HEK293T (cell line): ENCODE results near the gene SLC17A1.

Experiments used
- CTCF ChIA-PET: fragments of 350-600 bp; formaldehyde crosslinking; extraction: SDS; loops from one replicate; lab custom pipeline; 2021; ENCODE audit warnings: antibody characterized with exemption, inconsistent platforms; lab: Yijun Ruan, JAX
- POLR2A ChIA-PET: fragments of 350-600 bp; formaldehyde crosslinking; extraction: SDS; loops from one replicate; lab custom pipeline; 2020; ENCODE audit warnings: antibody characterized with exemption, inconsistent platforms; lab: Yijun Ruan, JAX
- DNase-seq: peaks from one replicate; pipeline ENCODE4 v3.0.0; 2012; ENCODE audit warnings: mixed read lengths; ENCODE audit errors: extremely low spot score
- ARNT ChIP-seq: fragments of 450-650 bp; IDR thresholded peaks from 2 replicates; pipeline ENCODE4 v1.6.1; 2017; ENCODE audit warnings: mild to moderate bottlenecking
- BHLHE40 ChIP-seq: fragments of 450-650 bp; IDR thresholded peaks from 2 replicates; pipeline ENCODE4 v1.6.1; 2016; ENCODE audit warnings: mild to moderate bottlenecking, moderate library complexity, borderline replicate concordance
- CTBP1 ChIP-seq: fragments of 450-650 bp; IDR thresholded peaks from 2 replicates; pipeline ENCODE4 v1.6.1; 2016; ENCODE audit warnings: borderline replicate concordance
- ELF4 ChIP-seq: fragments of 450-650 bp; IDR thresholded peaks from 2 replicates; pipeline ENCODE4 v1.6.1; 2017; ENCODE audit warnings: antibody characterized with exemption
- FOXA1 ChIP-seq: fragments of 450-650 bp; IDR thresholded peaks from 2 replicates; pipeline ENCODE4 v1.6.1; 2016; ENCODE audit warnings: mild to moderate bottlenecking
- FOXK2 ChIP-seq: fragments of 450-650 bp; IDR thresholded peaks from 2 replicates; pipeline ENCODE4 v1.6.1; 2016; ENCODE audit warnings: mild to moderate bottlenecking
- FOXM1 ChIP-seq: fragments of 450-650 bp; IDR thresholded peaks from 2 replicates; pipeline ENCODE4 v1.6.1; 2017; ENCODE audit warnings: mild to moderate bottlenecking, borderline replicate concordance
- HDGF ChIP-seq: fragments of 450-650 bp; IDR thresholded peaks from 2 replicates; pipeline ENCODE4 v1.6.1; 2017; ENCODE audit warnings: antibody characterized with exemption, borderline replicate concordance
- L3MBTL2 ChIP-seq: fragments of 450-650 bp; conservative IDR thresholded peaks from 2 replicates; pipeline ENCODE4 v1.6.1; 2016; ENCODE audit warnings: mild to moderate bottlenecking
- LEF1 ChIP-seq: fragments of 450-650 bp; IDR thresholded peaks from 2 replicates; pipeline ENCODE4 v1.6.1; 2017; ENCODE audit warnings: mild to moderate bottlenecking, borderline replicate concordance
- NFRKB ChIP-seq: fragments of 450-650 bp; IDR thresholded peaks from 2 replicates; pipeline ENCODE4 v1.6.1; 2016; ENCODE audit warnings: mild to moderate bottlenecking, moderate library complexity
- SP1 ChIP-seq: fragments of 450-650 bp; IDR thresholded peaks from 2 replicates; pipeline ENCODE4 v1.6.1; 2017
- SUZ12 ChIP-seq: fragments of 450-650 bp; IDR thresholded peaks from 2 replicates; pipeline ENCODE4 v1.6.1; 2016; ENCODE audit warnings: mild to moderate bottlenecking
- TARDBP ChIP-seq: fragments of 450-650 bp; IDR thresholded peaks from 2 replicates; pipeline ENCODE4 v1.6.1; 2016
- ZNF384 ChIP-seq: fragments of 450-650 bp; IDR thresholded peaks from 2 replicates; pipeline ENCODE4 v1.6.1; 2016
- TF ChIP-seq, protein P1 (sequence below): fragments of 450-650 bp; IDR thresholded peaks from 2 replicates; pipeline ENCODE4 v1.6.1; 2016

Gene SLC17A1

DNA sequence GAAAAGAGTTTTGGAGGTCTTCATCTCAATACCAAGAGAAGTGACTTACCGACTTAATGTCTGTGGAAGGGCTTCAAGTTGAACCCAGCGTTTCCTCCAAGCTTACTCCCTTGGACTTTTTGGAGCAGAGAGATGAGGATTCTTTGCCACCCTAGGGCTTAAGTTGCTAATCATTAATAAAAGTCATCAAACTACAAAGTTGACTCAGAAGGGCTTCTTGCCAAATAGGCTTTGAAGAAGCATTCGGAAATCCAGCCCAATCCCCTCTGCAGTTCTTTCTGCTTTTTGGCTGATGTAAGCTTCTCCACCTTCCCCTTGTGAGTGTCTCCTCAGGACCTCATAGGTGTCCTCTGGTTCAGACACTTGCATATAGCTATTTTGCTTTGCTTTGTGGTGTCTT lies 42.3 kb upstream of the SLC17A1 start, which contains the start of gene SLC17A3:
Gene SLC17A3 (minus strand): TSS at position 126 of the 400 bp plus-strand sequence. CDS start 5,856 bp downstream, outside the sequence.
- DNase-seq, result no peak
- TF ChIP-seq ELF4 (no peak), HDGF (no peak), BHLHE40 (no peak), SUZ12 (no peak), FOXK2 (no peak), FOXA1 (no peak), ZNF384 (no peak), L3MBTL2 (no peak), SP1 (no peak), LEF1 (no peak), NFRKB (no peak), CTBP1 (no peak), FOXM1 (no peak), TARDBP (no peak), ARNT (no peak)
- TF ChIP-seq, protein P1, sequence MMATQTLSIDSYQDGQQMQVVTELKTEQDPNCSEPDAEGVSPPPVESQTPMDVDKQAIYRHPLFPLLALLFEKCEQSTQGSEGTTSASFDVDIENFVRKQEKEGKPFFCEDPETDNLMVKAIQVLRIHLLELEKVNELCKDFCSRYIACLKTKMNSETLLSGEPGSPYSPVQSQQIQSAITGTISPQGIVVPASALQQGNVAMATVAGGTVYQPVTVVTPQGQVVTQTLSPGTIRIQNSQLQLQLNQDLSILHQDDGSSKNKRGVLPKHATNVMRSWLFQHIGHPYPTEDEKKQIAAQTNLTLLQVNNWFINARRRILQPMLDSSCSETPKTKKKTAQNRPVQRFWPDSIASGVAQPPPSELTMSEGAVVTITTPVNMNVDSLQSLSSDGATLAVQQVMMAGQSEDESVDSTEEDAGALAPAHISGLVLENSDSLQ, result no peak
- CTCF ChIA-PET, result no interaction called here
- POLR2A ChIA-PET, result interaction anchor here (0.9 kb wide), 1 partner anchor 13 kb away, joined by 4 read pairs; no protein-coding TSS in a partner anchor

DNA sequence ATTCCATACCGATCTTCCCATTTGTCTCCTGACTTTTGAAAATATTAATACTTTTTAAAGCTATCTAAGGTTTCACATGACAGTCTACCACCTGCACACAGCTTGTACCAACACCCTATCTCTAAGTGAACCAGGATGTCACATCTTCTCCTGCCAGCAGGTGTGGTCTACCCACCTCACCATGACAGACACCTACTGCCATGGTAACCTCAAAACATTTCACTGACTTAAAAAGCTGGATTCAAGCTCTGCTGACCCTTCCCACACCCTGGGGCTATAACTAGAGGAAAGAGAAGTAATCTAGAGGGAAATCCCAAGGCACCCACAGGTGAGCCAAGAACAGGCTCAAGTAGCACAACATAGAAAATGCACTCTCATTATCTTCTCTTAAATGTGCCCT lies 41.0 kb upstream of the SLC17A1 start:
- TF ChIP-seq CTBP1 (no peak), BHLHE40 (no peak), HDGF (no peak), ZNF384 (no peak), ELF4 (no peak), FOXM1 (no peak), ARNT (no peak), FOXA1 (no peak), LEF1 (no peak), NFRKB (no peak), FOXK2 (no peak), SP1 (no peak), L3MBTL2 (no peak), TARDBP (no peak), SUZ12 (no peak)
- TF ChIP-seq, protein P1, result no peak
- ChIA-PET CTCF (no interaction called here), POLR2A (no interaction called here)
- no peak for DNase-seq

DNA sequence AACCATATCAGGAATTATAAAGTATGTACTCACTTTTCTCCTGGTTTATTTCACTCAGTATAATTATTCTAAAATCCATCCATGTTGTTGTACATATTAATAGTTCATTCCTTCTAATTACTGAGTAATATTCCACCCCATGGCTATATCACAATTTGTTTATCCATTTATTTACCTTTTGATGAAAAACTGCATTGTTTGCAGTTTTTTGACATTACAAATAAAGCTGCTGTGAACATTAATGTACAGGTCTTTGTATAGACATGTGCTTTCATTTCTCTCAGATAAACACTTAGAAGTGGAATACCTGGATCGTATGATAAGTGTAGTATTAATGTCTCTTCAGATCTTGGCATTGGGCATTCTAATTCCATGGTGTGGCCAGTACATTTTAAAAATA lies 38.0 kb upstream of the SLC17A1 start:
- CTCF ChIA-PET, result no interaction called here
- POLR2A ChIA-PET, result no interaction called here
- no peak for DNase-seq
- no peak for TF ChIP-seq CTBP1
- no peak for TF ChIP-seq L3MBTL2
- TF ChIP-seq ZNF384, result no peak
- TF ChIP-seq ELF4, result no peak
- no peak for TF ChIP-seq TARDBP
- TF ChIP-seq BHLHE40, result no peak
- no peak for TF ChIP-seq SP1
- TF ChIP-seq FOXM1, result no peak
- no peak for TF ChIP-seq FOXA1
- TF ChIP-seq NFRKB, result no peak
- TF ChIP-seq FOXK2, result no peak
- no peak for TF ChIP-seq ARNT

DNA sequence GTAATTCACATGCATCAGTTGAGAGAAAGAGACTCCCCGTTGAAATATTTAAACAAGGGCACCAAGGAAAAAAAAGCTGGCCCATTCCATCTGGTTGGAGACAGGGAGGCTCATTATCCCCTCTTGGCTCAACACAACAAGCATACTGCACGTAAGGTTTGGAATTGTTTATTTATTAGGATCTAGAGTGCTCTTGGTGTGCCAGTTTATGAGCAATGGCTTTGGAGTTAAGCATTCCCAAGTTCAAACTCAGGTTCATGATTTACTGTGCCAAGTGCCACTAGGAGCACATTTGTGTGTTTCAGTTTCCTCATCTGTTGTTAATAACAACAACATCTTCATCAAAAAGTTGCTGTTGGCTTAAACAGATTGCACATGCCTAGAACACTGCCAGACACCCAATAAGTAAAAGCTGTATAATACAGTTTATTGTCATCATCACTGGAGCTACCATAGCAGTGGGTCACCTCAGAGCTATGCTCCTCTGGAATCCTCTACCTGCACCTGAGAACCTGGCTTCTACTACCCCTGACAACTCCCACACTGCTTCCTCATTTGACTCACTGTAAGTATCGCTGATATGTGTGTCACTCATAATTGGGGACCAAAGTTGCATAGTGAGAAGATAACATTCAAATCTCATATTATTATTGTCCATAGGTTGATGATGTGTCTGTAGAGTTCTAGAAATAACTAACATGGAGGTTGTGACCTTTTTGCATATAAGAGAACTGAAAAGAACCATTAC lies 36.8 kb upstream of the SLC17A1 start:
- no peak for DNase-seq
- no peak for TF ChIP-seq SUZ12
- TF ChIP-seq BHLHE40, result no peak
- TF ChIP-seq ARNT, result no peak
- no peak for TF ChIP-seq ZNF384
- no peak for TF ChIP-seq CTBP1
- TF ChIP-seq L3MBTL2, result no peak
- TF ChIP-seq HDGF, result no peak
- no peak for TF ChIP-seq SP1
- TF ChIP-seq, protein P1, result no peak
- TF ChIP-seq NFRKB, result no peak
- no peak for TF ChIP-seq LEF1
- no peak for TF ChIP-seq ELF4
- no peak for TF ChIP-seq FOXM1
- no peak for TF ChIP-seq TARDBP
- TF ChIP-seq FOXA1, result no peak
- ChIA-PET POLR2A (no interaction called here), CTCF (no interaction called here)

DNA sequence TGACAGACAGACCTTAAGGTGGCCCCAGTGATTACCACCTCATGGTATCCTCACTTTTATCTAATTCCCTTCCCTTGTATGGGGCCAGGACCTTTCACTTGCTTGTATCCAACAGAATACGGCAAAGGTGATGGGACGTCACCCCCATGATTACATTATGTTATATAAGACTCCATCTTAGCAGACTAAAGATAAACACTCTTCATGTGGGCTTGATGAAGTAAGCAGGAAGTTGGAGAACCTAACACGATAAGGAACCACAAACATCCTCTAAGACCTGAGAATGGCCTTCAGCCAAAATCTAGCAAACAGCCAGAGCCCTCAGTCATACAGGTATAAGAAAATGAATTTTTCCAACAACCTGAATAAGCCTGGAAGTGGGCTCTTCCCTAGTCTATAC lies 34.2 kb upstream of the SLC17A1 start:
- no peak for DNase-seq
- POLR2A ChIA-PET, result no interaction called here
- CTCF ChIA-PET, result no interaction called here
- TF ChIP-seq TARDBP (no peak), CTBP1 (no peak), SUZ12 (no peak), FOXK2 (no peak), HDGF (no peak), NFRKB (no peak), FOXA1 (no peak), LEF1 (no peak), ELF4 (no peak), FOXM1 (no peak)
- TF ChIP-seq, protein P1, result no peak
